GM04503 (cell line): Measurements from ENCODE around the gene KANK3.
"Not testable (repeated sequence)": the region's sequence is repeated elsewhere in the genome, so short reads cannot be mapped to it uniquely, and the experiment has no call there.

Experiments used
- DNase-seq: peaks from one replicate; pipeline ENCODE4 v3.0.0-alpha.2; 2012; ENCODE audit warnings: low read depth

KANK3 gene

GRCh38 chr19:8316351-8317125 lies 26.5 kb downstream of the KANK3 start:
- DNase-seq, result no peak

DNA sequence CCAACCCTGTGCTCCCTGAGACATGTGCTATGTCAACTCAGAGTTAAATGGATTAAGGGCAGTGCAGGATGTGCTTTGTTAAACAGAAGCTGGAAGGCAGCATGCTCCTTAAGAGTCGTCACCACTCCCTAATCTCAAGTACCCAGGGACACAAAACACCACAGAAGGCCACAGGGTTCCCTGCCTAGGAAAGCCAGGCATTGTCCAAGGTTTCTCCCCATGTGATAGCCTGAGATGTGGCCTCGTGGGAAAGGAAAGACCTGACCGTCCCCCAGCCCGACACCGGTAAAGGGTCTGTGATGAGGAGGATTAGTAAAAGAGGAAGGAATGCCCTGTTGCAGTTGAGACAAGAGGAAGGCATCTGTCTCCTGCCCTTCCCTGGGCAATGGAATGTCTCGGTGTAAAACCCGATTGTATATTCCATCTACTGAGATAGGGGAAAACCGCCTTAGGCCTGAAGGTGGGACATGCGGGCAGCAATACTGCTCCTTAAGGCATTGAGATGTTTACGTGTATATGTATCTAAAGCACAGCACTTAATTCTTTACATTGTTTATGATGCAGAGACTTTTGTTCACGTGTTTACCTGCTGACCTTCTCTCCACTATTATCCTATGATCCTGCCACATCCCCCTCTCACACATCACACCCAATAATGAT lies 28.0 kb downstream of the KANK3 start:
- not testable (repeated sequence) for DNase-seq

GRCh38 chr19:8311461-8312260 lies 31.4 kb downstream of the KANK3 start:
- DNase-seq, result no peak

GRCh38 chr19:8310342-8311055 lies 32.6 kb downstream of the KANK3 start:
- DNase-seq, result no peak

DNA sequence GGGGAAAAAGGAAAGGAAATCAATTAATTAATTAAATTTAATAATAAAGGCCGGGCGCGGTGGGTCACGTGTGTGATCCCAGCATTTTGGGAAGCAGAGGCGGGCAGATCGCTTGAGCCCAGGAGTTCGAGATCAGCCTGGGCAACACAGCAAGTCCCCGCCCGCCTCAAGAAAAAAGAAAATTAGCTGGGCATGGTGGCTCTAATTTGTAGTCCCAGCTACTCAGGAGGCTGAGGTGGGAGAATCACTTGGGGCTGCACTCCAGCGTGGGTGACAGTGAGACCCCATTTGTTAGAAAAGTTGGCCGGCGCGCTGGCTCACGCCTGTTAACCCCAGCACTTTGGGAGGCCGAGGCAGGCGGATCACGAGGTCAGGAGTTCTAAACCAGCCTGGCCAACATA lies 34.2 kb downstream of the KANK3 start:
- DNase-seq, result no peak

GRCh38 chr19:8307965-8308866 lies 34.8 kb downstream of the KANK3 start, which contains the start of gene CD320:
CD320 (minus strand) TSS chr19:8308358; CDS start chr19:8308290, 68 bp downstream.
- peak; percentile 42 for DNase-seq

GRCh38 chr19:8307400-8307964 lies 35.6 kb downstream of the KANK3 start:
- DNase-seq, result no peak

DNA sequence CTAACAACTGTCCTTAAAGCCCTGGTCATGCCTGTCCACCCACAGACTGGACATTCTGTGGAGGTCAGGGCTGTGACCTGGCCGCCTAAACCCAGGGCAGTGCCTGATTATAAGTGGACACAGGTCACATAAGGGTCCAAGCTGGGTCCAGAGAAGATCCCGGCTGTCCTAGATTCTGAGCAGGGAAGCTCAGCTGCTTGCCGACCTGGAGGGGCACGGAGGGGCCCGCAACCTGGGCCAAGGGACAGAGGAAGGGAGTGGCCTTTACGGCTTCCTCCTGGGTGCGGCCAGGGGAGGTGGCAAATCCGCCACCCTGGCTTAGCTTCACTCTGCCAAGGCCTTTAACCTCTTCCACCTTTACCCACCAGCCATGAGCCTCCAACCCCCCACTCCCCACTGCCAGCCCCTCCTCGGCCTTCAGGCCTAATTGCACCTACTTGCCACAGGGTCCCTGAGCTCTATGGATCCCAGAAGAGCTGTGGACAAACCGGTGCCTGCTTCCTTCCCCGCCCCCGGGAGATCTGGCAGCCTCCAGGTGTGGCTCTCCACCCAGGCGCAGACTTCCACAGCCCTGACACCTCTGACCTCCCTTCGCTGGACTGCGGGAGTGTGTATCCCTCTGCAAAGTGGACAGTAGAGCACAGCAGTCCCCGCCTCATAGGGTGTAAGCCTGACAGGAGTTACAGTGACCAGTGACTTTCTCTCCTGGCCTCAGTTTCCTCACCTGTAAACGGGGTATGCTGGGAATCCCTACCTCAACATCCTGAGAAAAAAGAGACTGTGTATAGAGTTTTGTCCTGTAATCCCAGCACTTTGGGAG lies 36.6 kb downstream of the KANK3 start:
- DNase-seq, result no peak

- DNase-seq, result no peak
Observed at GRCh38 chr19:8305798-8306197, 37.3 kb downstream of the KANK3 start.

- no peak for DNase-seq
Observed at GRCh38 chr19:8304841-8305621, 38.0 kb downstream of the KANK3 start.

DNA sequence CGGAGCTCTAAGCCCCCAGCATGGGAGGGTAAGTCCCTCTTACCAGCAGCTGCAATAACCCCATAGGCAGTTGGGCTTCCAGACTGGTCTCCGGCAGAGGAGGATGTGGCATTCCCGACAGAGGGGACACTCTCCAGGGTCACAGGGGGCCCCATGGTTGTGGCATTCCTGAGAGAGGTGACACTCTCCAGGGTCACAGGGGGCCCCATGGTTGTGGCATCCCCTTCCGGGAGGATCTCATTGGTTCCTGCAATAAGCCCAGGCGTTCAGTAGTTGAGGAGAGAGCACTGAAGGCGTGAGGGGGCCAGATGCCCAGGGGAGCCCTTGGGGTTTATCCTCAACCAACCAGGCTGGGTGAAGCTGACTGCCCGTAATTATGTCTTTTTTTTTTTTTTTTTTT lies 40.3 kb downstream of the KANK3 start:
- no peak for DNase-seq

DNA sequence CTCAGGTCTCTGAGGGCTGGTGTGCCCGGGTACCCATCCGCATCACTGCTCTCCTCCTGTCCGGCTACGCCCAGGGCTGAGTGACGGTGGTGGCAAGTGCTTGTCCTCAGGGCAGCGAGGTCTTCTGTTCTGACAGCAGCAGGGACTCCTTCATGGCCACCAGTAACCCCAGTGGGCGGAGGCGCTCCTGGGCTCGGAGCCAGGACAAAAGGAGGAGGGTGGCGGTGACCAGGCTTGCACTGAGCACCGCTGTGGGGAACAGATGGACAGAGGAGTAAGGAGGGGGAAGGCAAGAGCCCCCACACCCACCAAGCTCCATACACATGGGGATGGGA lies 40.7 kb downstream of the KANK3 start:
- no peak for DNase-seq

GRCh38 chr19:8291337-8291736 lies 51.7 kb downstream of the KANK3 start:
- DNase-seq, result not testable (repeated sequence)

DNA sequence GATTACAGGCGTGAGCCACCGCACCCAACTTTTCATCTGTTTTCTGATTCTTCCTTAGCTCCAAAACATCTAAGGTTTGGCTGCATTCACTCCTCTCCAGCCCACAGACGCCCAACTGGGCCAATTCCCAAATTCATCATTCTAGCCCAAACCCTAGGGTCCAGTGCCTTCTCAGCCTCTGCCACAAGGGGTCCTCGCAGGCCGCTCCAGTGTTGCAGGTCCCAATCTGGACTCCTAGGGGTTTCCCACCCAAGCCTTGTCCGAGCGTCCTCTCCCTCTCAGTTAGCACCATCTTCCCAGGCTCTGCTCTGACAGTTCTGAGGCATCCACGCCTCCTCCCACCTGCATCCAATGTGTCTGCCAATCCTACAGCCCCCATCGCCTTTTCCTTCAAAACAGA lies 66.6 kb downstream of the KANK3 start:
- not testable (repeated sequence) for DNase-seq
